Measurements from ENCODE around the gene GPRASP3. TPM values are rescaled to one million over a fixed set of nuclear protein-coding genes. Genes with fewer than 3 reads are reported as not detected.

The GPRASP3 gene
- total RNA-seq, 1 donor from 2014 or later, result 62.0 TPM

DNA sequence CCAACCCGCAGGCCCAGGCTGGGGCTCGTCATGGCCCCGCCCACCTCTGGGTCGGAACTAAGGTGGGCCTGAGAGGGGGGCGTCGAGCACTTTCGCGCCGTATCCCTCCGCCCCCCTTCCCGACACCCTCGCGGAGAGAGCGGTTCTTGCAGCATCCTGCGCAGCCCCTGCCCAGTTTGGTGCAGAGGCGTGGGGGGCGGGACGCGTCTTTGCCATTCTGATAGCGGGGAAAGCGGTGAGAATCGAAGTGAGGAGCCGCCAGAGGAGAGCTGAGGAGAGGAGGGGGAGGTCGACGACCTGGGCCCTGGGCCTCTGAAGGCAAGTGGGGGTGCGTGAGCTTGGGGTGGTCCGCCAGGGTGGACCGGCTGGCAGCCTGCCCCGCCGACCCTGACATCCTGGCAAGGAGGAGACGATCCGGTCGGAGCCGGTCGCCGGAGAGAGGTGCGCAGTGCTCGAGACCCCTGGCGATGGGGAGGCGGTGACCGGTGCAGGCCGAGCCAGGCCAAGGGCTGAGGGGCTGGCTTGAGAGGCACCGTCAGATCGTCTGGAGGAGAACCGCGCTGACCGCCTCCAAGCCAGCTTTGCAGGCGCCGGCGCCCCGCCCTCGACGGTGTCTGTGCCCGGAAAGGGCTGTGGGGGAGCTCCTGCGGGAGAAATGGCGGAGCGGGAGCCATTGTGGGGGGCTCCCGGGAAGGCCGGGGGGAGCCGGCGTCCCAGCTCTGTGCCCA is 25.5 kb downstream of the GPRASP3 start:
- DNase-seq (ENCODE audit: low spot score in 2 of 2), result peak in 1 of 2 donors; percentile 18

GRCh38 chrX:102765217-102765616 is 44.7 kb downstream of the GPRASP3 start:
- DNase-seq (ENCODE audit: low spot score in 2 of 2), result no peak
- FAIRE-seq, result no peak

More for the DNA sequence above, 25.5 kb downstream of the GPRASP3 start:
- no peak for FAIRE-seq

DNA sequence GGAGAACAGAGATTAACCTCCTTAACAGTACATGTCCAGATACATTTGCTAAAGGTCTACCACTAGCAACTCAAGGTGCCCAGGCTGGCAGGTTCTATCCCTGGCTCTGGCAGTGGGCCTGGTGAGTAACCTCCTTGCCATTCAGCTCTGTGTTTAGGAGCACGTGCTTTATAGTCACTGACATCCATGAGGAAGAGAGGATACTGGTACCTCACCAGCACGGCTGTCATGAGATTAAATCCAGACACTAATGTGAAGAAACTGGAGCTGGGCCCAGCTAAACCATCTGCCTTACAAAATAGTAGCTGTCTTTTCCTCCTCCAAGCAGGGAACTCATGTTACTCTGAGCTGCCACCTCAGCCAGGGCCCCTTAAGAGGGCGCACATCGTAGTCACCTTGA is 45.3 kb downstream of the GPRASP3 start:
- DNase-seq (ENCODE audit: low spot score in 2 of 2) (no peak), FAIRE-seq (no peak)

- no peak for DNase-seq (ENCODE audit: low spot score in 2 of 2)
- no peak for FAIRE-seq
Measured at GRCh38 chrX:102767287-102767686, 46.7 kb downstream of the GPRASP3 start.

DNA sequence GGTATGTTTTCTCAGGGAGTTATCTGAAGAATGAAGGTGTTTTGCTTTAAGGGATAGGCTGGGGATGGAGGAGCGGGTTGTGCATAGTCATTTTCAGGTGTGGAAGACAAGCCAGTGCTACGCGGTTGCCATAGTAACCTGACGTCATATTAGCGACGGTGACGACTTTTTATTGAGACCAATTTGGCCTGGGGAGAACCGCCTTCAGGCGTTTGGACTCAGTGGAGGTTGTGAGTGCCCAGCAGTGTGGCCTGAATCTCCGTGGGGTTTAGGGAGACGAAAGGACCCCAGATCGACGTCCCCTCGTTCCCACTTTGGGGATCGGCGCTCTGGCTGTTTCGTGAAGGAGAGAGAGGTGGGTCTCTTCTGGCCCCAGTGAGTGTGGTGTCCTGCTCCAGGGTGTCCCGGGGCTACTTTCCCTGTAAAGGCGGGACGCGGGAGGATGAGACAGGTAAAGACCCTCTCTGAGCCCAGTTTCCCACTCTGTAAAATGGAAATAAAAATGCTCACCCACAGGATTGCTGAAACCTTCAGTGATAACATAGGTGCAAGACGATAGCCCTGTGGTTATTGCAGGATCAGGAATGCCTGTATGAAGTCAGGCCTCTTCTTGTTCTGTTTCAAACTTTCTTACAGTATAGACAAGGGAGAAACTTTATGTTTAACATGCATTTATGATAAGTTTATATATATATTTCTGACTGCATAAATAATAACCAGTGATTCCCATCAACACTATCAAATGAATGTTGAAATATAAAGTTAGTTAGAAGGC is 48.6 kb downstream of the GPRASP3 start:
- FAIRE-seq (no peak), DNase-seq (ENCODE audit: low spot score in 2 of 2) (peak in 1 of 2 donors; percentile 48)

Small RNAs within 50 kb of the gene (small RNA-seq; reads per million reads assigned to genes)
- gene RNU6-589P, result not detected

Other genes with a start within 250 kb of the GPRASP3 start
- gene TCP11X2, start 248.9 kb upstream of the GPRASP3 start, total RNA-seq, result not detected
- gene TMSB15A, start 204.0 kb upstream of the GPRASP3 start, total RNA-seq, result 220 TPM
- gene ARMCX5, start 121.2 kb upstream of the GPRASP3 start, total RNA-seq, result 42.8 TPM
- gene GPRASP1, start 69.3 kb upstream of the GPRASP3 start, total RNA-seq, result 31.0 TPM
- gene GPRASP2, start 8.3 kb upstream of the GPRASP3 start, total RNA-seq, result 84.8 TPM
- gene RAB40AL, start 216.5 kb downstream of the GPRASP3 start, total RNA-seq, result 0.82 TPM